Measurements from ENCODE around the gene ZNF423. TPM values are rescaled to one million over a fixed set of nuclear protein-coding genes. Genes with fewer than 3 reads are reported as not detected.
A peak's percentile ranks its signal among the peaks of the same experiment; 100 is the strongest.

Gene ZNF423
- total and polyA plus RNA-seq, 2 experiments from 2014 or later: 14.9 to 41.8 TPM

GRCh38 chr16:49701065-49701685 lies 154.7 kb downstream of the ZNF423 start:
- peak; percentile 1; the same call in 1 of the 3 replicates for ATAC-seq
- H3K79me2 ChIP-seq (replicated peaks; ENCODE audit: insufficient read depth): no peaks in the 10 kb centered on the region; the same call in 1 of the 2 replicates
- H3F3A ChIP-seq (replicated peaks; ENCODE audit: low read depth): peaks cover 43% of the 10 kb centered on the region; the same call in 1 of the 2 replicates
- TF ChIP-seq JUNB (IDR thresholded peaks at IDR 0.05; ENCODE audit: unreplicated experiment) (no peak), CREB1 (CRISPR knock-in tag; IDR thresholded peaks at IDR 0.05; ENCODE audit: low read depth) (no peak), POLR2AphosphoS5 (IDR thresholded peaks at IDR 0.05; ENCODE audit: low read depth) (no peak), ZNF331 (CRISPR knock-in tag; IDR thresholded peaks at IDR 0.05; ENCODE audit: low read depth) (no peak), EZH2 (IDR thresholded peaks at IDR 0.05; ENCODE audit: low read depth, unreplicated experiment) (no peak), EZH2phosphoT487 (IDR thresholded peaks at IDR 0.05; ENCODE audit: unreplicated experiment) (no peak), NANOG (IDR thresholded peaks at IDR 0.05; ENCODE audit: borderline replicate concordance) (no peak), STAT1 (IDR thresholded peaks at IDR 0.05; ENCODE audit: unreplicated experiment) (no peak)
- TF ChIP-seq, protein P1, sequence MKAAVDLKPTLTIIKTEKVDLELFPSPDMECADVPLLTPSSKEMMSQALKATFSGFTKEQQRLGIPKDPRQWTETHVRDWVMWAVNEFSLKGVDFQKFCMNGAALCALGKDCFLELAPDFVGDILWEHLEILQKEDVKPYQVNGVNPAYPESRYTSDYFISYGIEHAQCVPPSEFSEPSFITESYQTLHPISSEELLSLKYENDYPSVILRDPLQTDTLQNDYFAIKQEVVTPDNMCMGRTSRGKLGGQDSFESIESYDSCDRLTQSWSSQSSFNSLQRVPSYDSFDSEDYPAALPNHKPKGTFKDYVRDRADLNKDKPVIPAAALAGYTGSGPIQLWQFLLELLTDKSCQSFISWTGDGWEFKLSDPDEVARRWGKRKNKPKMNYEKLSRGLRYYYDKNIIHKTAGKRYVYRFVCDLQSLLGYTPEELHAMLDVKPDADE (IDR thresholded peaks at IDR 0.05): no peak
- TF ChIP-seq, protein P2, sequence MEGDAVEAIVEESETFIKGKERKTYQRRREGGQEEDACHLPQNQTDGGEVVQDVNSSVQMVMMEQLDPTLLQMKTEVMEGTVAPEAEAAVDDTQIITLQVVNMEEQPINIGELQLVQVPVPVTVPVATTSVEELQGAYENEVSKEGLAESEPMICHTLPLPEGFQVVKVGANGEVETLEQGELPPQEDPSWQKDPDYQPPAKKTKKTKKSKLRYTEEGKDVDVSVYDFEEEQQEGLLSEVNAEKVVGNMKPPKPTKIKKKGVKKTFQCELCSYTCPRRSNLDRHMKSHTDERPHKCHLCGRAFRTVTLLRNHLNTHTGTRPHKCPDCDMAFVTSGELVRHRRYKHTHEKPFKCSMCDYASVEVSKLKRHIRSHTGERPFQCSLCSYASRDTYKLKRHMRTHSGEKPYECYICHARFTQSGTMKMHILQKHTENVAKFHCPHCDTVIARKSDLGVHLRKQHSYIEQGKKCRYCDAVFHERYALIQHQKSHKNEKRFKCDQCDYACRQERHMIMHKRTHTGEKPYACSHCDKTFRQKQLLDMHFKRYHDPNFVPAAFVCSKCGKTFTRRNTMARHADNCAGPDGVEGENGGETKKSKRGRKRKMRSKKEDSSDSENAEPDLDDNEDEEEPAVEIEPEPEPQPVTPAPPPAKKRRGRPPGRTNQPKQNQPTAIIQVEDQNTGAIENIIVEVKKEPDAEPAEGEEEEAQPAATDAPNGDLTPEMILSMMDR (conservative IDR thresholded peaks at IDR 0.05; ENCODE audit: low read depth in 2 of 2): no peak
- TF ChIP-seq, protein P3, sequence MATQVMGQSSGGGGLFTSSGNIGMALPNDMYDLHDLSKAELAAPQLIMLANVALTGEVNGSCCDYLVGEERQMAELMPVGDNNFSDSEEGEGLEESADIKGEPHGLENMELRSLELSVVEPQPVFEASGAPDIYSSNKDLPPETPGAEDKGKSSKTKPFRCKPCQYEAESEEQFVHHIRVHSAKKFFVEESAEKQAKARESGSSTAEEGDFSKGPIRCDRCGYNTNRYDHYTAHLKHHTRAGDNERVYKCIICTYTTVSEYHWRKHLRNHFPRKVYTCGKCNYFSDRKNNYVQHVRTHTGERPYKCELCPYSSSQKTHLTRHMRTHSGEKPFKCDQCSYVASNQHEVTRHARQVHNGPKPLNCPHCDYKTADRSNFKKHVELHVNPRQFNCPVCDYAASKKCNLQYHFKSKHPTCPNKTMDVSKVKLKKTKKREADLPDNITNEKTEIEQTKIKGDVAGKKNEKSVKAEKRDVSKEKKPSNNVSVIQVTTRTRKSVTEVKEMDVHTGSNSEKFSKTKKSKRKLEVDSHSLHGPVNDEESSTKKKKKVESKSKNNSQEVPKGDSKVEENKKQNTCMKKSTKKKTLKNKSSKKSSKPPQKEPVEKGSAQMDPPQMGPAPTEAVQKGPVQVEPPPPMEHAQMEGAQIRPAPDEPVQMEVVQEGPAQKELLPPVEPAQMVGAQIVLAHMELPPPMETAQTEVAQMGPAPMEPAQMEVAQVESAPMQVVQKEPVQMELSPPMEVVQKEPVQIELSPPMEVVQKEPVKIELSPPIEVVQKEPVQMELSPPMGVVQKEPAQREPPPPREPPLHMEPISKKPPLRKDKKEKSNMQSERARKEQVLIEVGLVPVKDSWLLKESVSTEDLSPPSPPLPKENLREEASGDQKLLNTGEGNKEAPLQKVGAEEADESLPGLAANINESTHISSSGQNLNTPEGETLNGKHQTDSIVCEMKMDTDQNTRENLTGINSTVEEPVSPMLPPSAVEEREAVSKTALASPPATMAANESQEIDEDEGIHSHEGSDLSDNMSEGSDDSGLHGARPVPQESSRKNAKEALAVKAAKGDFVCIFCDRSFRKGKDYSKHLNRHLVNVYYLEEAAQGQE (IDR thresholded peaks at IDR 0.05; ENCODE audit: unreplicated experiment): no peak
- H3K9me3 Mint-ChIP-seq: no peaks in the 10 kb centered on the region
- H3K36me3 ChIP-seq (ENCODE audit: insufficient read depth): no peaks in the 10 kb centered on the region
- H4K20me1 ChIP-seq (replicated peaks; ENCODE audit: insufficient read depth): no peaks in the 10 kb centered on the region
- no peaks in the 10 kb centered on the region for H3K27me3 ChIP-seq (ENCODE audit: insufficient read depth)
- H3K27ac Mint-ChIP-seq: peak overlapping the region; percentile 89
- H3K4me2 ChIP-seq: peak overlapping the region; percentile 60
- H3K27me3 Mint-ChIP-seq (ENCODE audit: insufficient read depth, low read depth, poor library complexity): peaks cover 23% of the 10 kb centered on the region
- peaks cover 87% of the 10 kb centered on the region for H3K4me1 ChIP-seq (ENCODE audit: insufficient read depth)
- H2AFZ ChIP-seq: no peak overlapping the region
- DNase-seq (ENCODE audit: low spot score): peak; percentile 36
- peaks cover 86% of the 10 kb centered on the region for H3K4me1 Mint-ChIP-seq
- H3K9me2 ChIP-seq (ENCODE audit: insufficient read depth): no peaks in the 10 kb centered on the region
- peaks cover 6% of the 10 kb centered on the region; the same call in 2 of the 3 replicates for H3K36me3 Mint-ChIP-seq (ENCODE audit: low read depth)
- peak overlapping the region; percentile 65 for H3K4me3 Mint-ChIP-seq
- peak overlapping the region; percentile 96 for H3K27ac ChIP-seq (ENCODE audit: low read depth)
- peak overlapping the region; percentile 24 for H3K4me3 ChIP-seq
